NCI-H187 treated with DMSO at 0.1 percent for 48 hours (cell line): ENCODE data around the gene TIMM17A.
"Not testable (repeated sequence)": the region's sequence is repeated elsewhere in the genome, so short reads cannot be mapped to it uniquely, and the experiment has no call there.

ENCODE experiments used
- DNase-seq: peaks from one replicate; lab custom pipeline; 2025; lab: John Stamatoyannopoulos, UW

TIMM17A gene

DNA sequence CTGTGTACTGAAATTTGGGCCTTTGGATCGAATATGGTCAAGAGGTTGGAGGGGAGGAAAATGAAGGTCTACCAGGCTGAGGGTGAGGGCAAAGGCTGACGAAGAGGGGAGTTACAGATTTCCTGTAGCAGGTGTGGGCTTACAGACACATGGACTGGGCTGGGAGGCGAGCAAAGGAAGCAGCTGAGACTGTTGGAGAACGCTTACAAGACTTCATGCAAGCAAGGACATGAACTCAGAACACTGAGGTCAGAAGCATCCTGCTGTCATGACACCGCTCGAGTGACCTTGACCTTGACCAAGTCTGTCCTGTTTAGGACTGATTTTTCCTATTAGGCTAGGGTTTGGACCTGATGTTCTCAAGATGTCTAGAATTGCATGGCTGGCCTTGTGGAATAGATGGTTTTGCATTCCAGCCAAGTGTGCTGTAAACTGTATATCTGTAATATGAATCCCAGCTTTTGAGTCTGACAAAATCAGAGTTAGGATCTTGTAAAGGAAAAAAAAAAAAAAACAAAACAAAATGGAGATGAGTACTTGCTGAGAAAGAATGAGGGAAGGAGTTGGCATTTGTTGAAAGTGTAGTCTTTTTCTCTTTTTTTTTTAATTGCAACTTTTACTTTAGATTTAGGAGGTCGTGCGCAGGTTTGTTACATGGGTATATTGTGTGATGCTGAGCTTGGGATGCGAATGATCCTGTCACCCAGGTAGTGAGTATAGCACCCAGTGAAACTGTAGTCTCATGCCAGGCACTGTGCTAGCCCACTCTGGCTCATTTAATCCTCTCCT lies 60.9 kb downstream of the TIMM17A start:
- no peak for DNase-seq

DNA sequence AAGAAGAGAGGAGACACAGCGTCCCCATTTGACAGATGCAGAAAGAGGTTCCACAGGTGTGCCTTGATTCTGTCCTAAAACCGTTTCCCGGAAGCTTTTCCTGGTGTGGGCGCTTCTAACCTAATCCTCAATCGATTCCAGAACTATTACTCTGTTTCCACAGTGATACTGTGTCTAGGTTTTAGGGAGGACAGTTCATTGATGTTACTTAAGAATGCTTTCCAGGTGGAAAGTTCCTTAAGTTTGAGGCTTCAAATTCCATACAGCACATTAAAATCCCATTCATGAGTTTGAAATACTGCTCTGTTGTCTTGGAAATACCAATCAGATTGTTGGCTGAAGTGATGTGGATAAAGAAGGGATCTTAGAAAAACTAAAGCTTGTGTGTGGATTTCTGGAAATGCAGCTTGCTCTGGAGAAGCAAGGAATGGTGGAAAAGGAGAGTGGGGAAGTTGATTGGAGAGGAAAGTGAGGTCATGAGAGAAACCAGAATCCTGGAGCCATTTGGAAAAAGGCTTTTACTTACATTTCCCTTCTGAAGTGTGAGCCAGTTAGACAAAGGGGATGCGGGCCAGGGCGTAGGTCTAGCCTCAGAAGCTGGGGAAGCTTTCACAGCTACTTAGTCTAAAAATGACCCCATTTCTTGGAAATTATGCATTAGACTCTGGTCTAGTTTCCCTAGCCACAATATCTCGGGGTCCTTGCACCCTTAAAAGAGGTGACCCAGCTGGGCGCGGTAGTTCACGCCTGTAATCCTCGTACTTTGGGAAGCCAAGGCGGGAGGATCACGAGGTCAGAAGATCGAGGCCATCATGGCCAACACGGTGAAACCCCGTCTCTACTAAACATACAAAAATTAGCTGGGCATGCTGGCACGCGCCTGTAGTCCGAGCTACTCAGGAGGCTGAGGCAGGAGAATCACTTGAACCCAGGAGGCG lies 61.8 kb downstream of the TIMM17A start:
- no peak for DNase-seq

DNA sequence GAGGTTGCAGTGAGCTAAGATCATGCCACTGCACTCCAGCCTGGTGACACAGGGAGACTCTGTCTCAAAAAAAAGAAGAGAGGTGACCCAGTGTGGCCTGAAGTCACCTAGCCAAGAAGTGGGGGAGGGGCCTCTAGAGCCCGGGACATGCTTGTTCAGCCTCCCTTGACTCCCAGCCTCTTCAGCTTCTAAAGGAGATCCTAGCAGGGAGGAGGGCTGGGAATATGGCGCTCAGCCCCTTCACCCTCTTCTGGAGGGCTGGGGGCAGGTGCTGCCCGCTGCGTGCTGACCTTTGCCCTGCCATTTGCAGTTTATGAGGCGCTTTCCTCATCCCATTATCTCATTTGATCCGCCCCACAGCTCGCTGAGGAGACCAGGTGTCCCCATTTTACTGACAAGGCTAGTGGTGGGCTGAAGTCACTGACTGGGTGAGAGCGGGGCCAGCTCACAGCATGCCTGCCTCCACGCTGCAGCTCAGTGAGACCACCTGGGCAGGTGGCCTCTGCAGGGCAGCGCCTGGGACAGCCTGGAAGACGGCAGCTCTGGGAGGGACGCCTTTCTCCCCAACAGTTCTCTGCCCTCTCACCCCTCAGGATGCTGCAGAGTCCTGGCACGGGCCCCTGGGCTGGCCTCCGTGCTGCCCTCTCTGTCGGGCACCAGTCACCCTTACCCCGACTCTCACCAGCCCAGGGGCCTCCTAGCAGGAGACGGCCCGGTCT lies 62.6 kb downstream of the TIMM17A start:
- peak; percentile 45 for DNase-seq

DNA sequence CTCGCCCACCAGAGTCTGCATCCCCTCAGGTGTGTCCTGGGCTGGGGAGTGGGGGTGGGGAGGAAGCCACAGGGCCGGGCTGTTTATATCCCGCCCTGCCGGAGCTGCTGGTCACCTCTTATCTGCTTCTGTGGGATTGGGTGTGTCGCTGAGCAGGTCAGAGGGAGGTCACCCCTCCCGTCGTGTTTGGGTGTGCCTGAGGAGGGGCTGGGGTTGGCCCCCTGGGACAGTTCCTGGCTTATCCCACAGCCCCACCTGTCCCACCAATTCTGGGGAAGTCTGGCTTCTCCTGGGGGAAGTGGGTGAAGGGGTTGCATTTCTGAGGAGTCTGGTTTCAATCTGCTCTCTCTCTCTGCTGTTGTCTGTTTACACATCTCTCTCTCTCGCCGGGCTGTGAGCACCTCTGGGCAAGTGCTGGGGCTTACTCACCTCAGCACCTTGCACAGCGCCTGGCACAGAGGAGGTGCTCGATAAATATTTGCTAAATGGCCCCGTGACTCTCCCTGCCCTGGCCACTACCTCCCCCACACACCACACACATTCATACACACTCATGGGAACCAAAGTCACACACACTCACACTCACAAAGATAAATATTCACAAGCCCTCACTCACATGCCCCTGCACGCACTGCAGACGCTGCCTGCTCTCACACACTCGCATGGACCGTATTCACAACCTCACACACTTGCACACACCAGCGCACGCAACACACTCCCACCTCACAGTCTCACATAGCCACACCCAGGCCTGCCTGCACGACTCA lies 63.3 kb downstream of the TIMM17A start:
- DNase-seq: peak; percentile 58

DNA sequence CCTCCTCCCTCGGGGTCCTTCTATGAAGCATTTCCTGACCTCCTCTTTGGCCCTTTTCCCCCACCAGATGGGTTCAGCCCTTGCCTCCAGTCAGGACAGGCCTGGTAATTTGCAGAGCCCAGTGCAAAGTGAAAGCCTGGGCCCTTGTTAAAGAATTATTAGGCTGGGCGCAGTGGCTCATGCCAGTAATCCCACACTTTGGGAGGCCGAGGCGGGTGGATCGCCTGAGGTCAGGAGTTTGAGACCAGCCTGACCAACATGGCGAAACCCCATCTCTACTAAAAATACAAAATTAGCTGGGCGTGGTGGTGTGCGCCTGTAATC lies 63.9 kb downstream of the TIMM17A start:
- not testable (repeated sequence) for DNase-seq
